HEK293 (cell line): ENCODE data around the gene CD109.
"Not testable (repeated sequence)": the region's sequence is repeated elsewhere in the genome, so short reads cannot be mapped to it uniquely, and the experiment has no call there.

Source experiments
- CTCF ChIA-PET: fragments of 350-600 bp; formaldehyde crosslinking; extraction: SDS; loops from one replicate; lab custom pipeline; 2021; ENCODE audit warnings: antibody characterized with exemption; lab: Yijun Ruan, JAX
- POLR2A ChIA-PET: fragments of 300-600 bp; formaldehyde crosslinking; extraction: SDS; loops from one replicate; lab custom pipeline; 2020; ENCODE audit warnings: antibody characterized with exemption, inconsistent platforms; lab: Yijun Ruan, JAX
- H3K27ac ChIP-seq: fragments of 200-500 bp; sonication (Bioruptor generic); 2 replicates; pipeline ENCODE4 v1.5.1; 2014; ENCODE audit warnings: low read depth, low read length, control low read depth, inconsistent platforms; ENCODE audit errors: extremely low read depth
- H3K36me3 ChIP-seq, 2 experiments: fragments of 200-500 bp in 1 of 2; sonication (Bioruptor generic) in 1 of 2; 1 replicate in 1 of 2; 2 replicates in 1 of 2; pipeline ENCODE4 v1.5.1; 2014 to 2017; ENCODE audit warnings: inconsistent platforms in 2 of 2, low read length in 2 of 2; ENCODE audit not compliant: control insufficient read depth in 2 of 2, insufficient read depth in 1 of 2
- H3K4me1 ChIP-seq: fragments of 200-500 bp; sonication (Bioruptor generic); 2 replicates; pipeline ENCODE4 v1.5.1; 2014; ENCODE audit warnings: mild to moderate bottlenecking, low read length, inconsistent platforms; ENCODE audit not compliant: control insufficient read depth, insufficient read depth
- H3K4me3 ChIP-seq: 2 replicates; pipeline ENCODE4 v1.5.1; 2011; ENCODE audit warnings: low read depth, mild to moderate bottlenecking, control low read depth, low read length, moderate library complexity
- H3K9me3 ChIP-seq: fragments of 200-500 bp; sonication (Bioruptor generic); 2 replicates; pipeline ENCODE4 v1.5.1; 2014; ENCODE audit warnings: low read depth, low read length, inconsistent platforms; ENCODE audit not compliant: control insufficient read depth, insufficient read depth
- CTCF ChIP-seq: fragments of 450-650 bp; formaldehyde crosslinking; IDR thresholded peaks from 2 replicates; pipeline ENCODE4 v1.5.1; 2016; ENCODE audit warnings: missing biosample characterization, missing genetic modification characterization
- ELK4 ChIP-seq: IDR thresholded peaks from 2 replicates; pipeline ENCODE4 v1.6.1; 2011; ENCODE audit warnings: mild to moderate bottlenecking, low read depth, low read length, borderline replicate concordance
- HIC1 ChIP-seq: fragments of 450-650 bp; formaldehyde crosslinking; IDR thresholded peaks from 2 replicates; pipeline ENCODE4 v1.5.1; 2016; ENCODE audit warnings: missing biosample characterization, missing genetic modification characterization
- IKZF3 ChIP-seq: fragments of 450-650 bp; IDR thresholded peaks from 2 replicates; pipeline ENCODE4 v1.5.0; 2018; ENCODE audit warnings: missing biosample characterization, mild to moderate bottlenecking, missing genetic modification characterization, moderate library complexity
- KLF9 ChIP-seq: fragments of 450-650 bp; formaldehyde crosslinking; IDR thresholded peaks from 2 replicates; pipeline ENCODE4 v1.5.1; 2016; ENCODE audit warnings: missing biosample characterization, missing genetic modification characterization, low read depth
- SETDB1 ChIP-seq: IDR thresholded peaks from one replicate; pipeline ENCODE4 v1.6.1; 2017; ENCODE audit warnings: mild to moderate bottlenecking, low read length, moderate library complexity, mixed read lengths; ENCODE audit not compliant: insufficient read length
- SP3 ChIP-seq: fragments of 450-650 bp; formaldehyde crosslinking; IDR thresholded peaks from 2 replicates; pipeline ENCODE4 v1.5.1; 2016; ENCODE audit warnings: missing biosample characterization, missing genetic modification characterization
- TRIM28 ChIP-seq: IDR thresholded peaks from 2 replicates; pipeline ENCODE4 v1.6.1; 2011; ENCODE audit warnings: low read length, control low read depth, borderline replicate concordance
- ZEB2 ChIP-seq: fragments of 450-650 bp; formaldehyde crosslinking; IDR thresholded peaks from 2 replicates; pipeline ENCODE4 v1.5.1; 2016; ENCODE audit warnings: missing biosample characterization, missing genetic modification characterization
- ZFP37 ChIP-seq: fragments of 450-650 bp; formaldehyde crosslinking; IDR thresholded peaks from 2 replicates; pipeline ENCODE4 v1.5.1; 2016; ENCODE audit warnings: missing biosample characterization, missing genetic modification characterization
- ZNF2 ChIP-seq: fragments of 450-650 bp; formaldehyde crosslinking; IDR thresholded peaks from 2 replicates; pipeline ENCODE4 v1.5.1; 2016; ENCODE audit warnings: missing biosample characterization, missing genetic modification characterization
- ZNF214 ChIP-seq: fragments of 450-650 bp; formaldehyde crosslinking; IDR thresholded peaks from 2 replicates; pipeline ENCODE4 v1.5.1; 2017; ENCODE audit warnings: missing biosample characterization, mild to moderate bottlenecking, missing genetic modification characterization, borderline replicate concordance
- ZNF221 ChIP-seq: fragments of 450-650 bp; formaldehyde crosslinking; IDR thresholded peaks from 2 replicates; pipeline ENCODE4 v1.5.1; 2017; ENCODE audit warnings: missing biosample characterization, missing genetic modification characterization, borderline replicate concordance
- ZNF324 ChIP-seq: fragments of 450-650 bp; formaldehyde crosslinking; IDR thresholded peaks from 2 replicates; pipeline ENCODE4 v1.5.1; 2016; ENCODE audit warnings: missing biosample characterization, missing genetic modification characterization
- ZNF350 ChIP-seq: fragments of 450-650 bp; formaldehyde crosslinking; IDR thresholded peaks from 2 replicates; pipeline ENCODE4 v1.5.0; 2017; ENCODE audit warnings: missing biosample characterization, mild to moderate bottlenecking, missing genetic modification characterization
- ZNF366 ChIP-seq: fragments of 450-650 bp; formaldehyde crosslinking; conservative IDR thresholded peaks from 2 replicates; pipeline ENCODE4 v1.5.1; 2016; ENCODE audit warnings: missing biosample characterization, missing genetic modification characterization
- ZNF398 ChIP-seq: fragments of 450-650 bp; formaldehyde crosslinking; IDR thresholded peaks from 2 replicates; pipeline ENCODE4 v1.5.1; 2017; ENCODE audit warnings: missing biosample characterization, missing genetic modification characterization
- ZNF48 ChIP-seq: fragments of 450-650 bp; formaldehyde crosslinking; IDR thresholded peaks from 2 replicates; pipeline ENCODE4 v1.5.1; 2016; ENCODE audit warnings: missing biosample characterization, missing genetic modification characterization
- ZNF580 ChIP-seq: fragments of 450-650 bp; formaldehyde crosslinking; IDR thresholded peaks from 2 replicates; pipeline ENCODE4 v1.5.1; 2016; ENCODE audit warnings: missing biosample characterization, missing genetic modification characterization
- ZNF585B ChIP-seq: fragments of 450-650 bp; formaldehyde crosslinking; IDR thresholded peaks from 2 replicates; pipeline ENCODE4 v1.5.1; 2016; ENCODE audit warnings: missing biosample characterization, missing genetic modification characterization
- ZNF629 ChIP-seq: fragments of 450-650 bp; formaldehyde crosslinking; IDR thresholded peaks from 2 replicates; pipeline ENCODE4 v1.5.1; 2017; ENCODE audit warnings: missing biosample characterization, missing genetic modification characterization
- ZNF654 ChIP-seq: fragments of 450-650 bp; formaldehyde crosslinking; IDR thresholded peaks from 2 replicates; pipeline ENCODE4 v1.5.1; 2016; ENCODE audit warnings: low read depth, missing biosample characterization, missing genetic modification characterization
- ZNF660 ChIP-seq: fragments of 450-650 bp; IDR thresholded peaks from 2 replicates; pipeline ENCODE4 v1.5.1; 2018; ENCODE audit warnings: missing biosample characterization, mild to moderate bottlenecking, missing genetic modification characterization
- ZNF837 ChIP-seq: fragments of 450-650 bp; formaldehyde crosslinking; IDR thresholded peaks from 2 replicates; pipeline ENCODE4 v1.5.1; 2016; ENCODE audit warnings: missing biosample characterization, missing genetic modification characterization
- ZSCAN30 ChIP-seq: fragments of 450-650 bp; IDR thresholded peaks from 2 replicates; pipeline ENCODE4 v1.5.1; 2018; ENCODE audit warnings: missing biosample characterization, mild to moderate bottlenecking, missing genetic modification characterization, moderate library complexity
- ZSCAN4 ChIP-seq: fragments of 450-650 bp; formaldehyde crosslinking; IDR thresholded peaks from 2 replicates; pipeline ENCODE4 v1.5.1; 2017; ENCODE audit warnings: missing biosample characterization, missing genetic modification characterization
- ZXDB ChIP-seq: fragments of 450-650 bp; formaldehyde crosslinking; IDR thresholded peaks from 2 replicates; pipeline ENCODE4 v1.5.1; 2016; ENCODE audit warnings: missing biosample characterization, missing genetic modification characterization

CD109 gene

GRCh38 chr6:73803562-73804241 is 107.7 kb downstream of the CD109 start:
- Histone ChIP-seq H3K9me3 (no peaks in the 10 kb centered on the region), H3K4me1 (0 out of 2 replicates have a peak, but pooled peaks cover 2% of the 10 kb centered on the region), H3K27ac (no peak overlapping the region), H3K36me3 (no peaks in the 10 kb centered on the region), H3K4me3 (no peak overlapping the region)
- ChIA-PET CTCF (interaction anchor here (0.6 to 3.0 kb wide), 30 partner anchors 9 to 1448 kb away, joined by 3 to 20 read pairs (median 3); no protein-coding TSS in a partner anchor), POLR2A (no interaction called here)
- 0 out of 2 replicates have a peak, but pooled peaks have one; percentile 12 for TF ChIP-seq ZNF366
- TF ChIP-seq ZEB2 = peak; percentile 34; the same call in 1 of the 2 replicates
- TF ChIP-seq ZNF324 = 0 out of 2 replicates have a peak, but pooled peaks have one; percentile 28
- no peak for TF ChIP-seq KLF9 (tag by site-specific recombination)
- TF ChIP-seq SP3 (tag by site-specific recombination) = 0 out of 2 replicates have a peak, but pooled peaks have one; percentile 10
- TF ChIP-seq TRIM28 = peak; percentile 83; the same call in 1 of the 2 replicates
- peak; percentile 100 for TF ChIP-seq ZFP37 (tag by site-specific recombination)
- 0 out of 2 replicates have a peak, but pooled peaks have one; percentile 36 for TF ChIP-seq ZSCAN30
- TF ChIP-seq ZSCAN4 (tag by site-specific recombination) = peak; percentile 93
- TF ChIP-seq ZNF580 = 0 out of 2 replicates have a peak, but pooled peaks have one; percentile 26
- TF ChIP-seq ZNF629 (tag by site-specific recombination) = 0 out of 2 replicates have a peak, but pooled peaks have one; percentile 16
- peak; percentile 80; the same call in 1 of the 2 replicates for TF ChIP-seq HIC1 (tag by site-specific recombination)
- TF ChIP-seq SETDB1 = peak; percentile 43
- no peak for TF ChIP-seq ZNF48 (tag by site-specific recombination)
- TF ChIP-seq CTCF (tag by site-specific recombination) = 0 out of 2 replicates have a peak, but pooled peaks have one; percentile 30
- TF ChIP-seq ZNF2 (tag by site-specific recombination) = peak; percentile 54; the same call in 1 of the 2 replicates
- 0 out of 2 replicates have a peak, but pooled peaks have one; percentile 37 for TF ChIP-seq ZNF398 (tag by site-specific recombination)
- no peak for TF ChIP-seq ZNF837 (tag by site-specific recombination)
- TF ChIP-seq ELK4 = no peak
- TF ChIP-seq ZNF350 (tag by site-specific recombination) = peak; percentile 17; the same call in 1 of the 2 replicates
- TF ChIP-seq ZNF660 (tag by site-specific recombination) = 0 out of 2 replicates have a peak, but pooled peaks have one; percentile 41
- no peak for TF ChIP-seq ZNF585B (tag by site-specific recombination)
- no peak for TF ChIP-seq ZNF214 (tag by site-specific recombination)
- peak; percentile 30; the same call in 1 of the 2 replicates for TF ChIP-seq IKZF3 (tag by site-specific recombination)
- TF ChIP-seq ZXDB (tag by site-specific recombination) = peak; percentile 44; the same call in 1 of the 2 replicates
- TF ChIP-seq ZNF221 (tag by site-specific recombination) = no peak
- TF ChIP-seq ZNF654 = peak; percentile 40

GRCh38 chr6:73805221-73805620 is 109.2 kb downstream of the CD109 start:
- H3K27ac ChIP-seq, POLR2A ChIA-PET, H3K4me3 ChIP-seq, H3K36me3 ChIP-seq, H3K4me1 ChIP-seq, H3K9me3 ChIP-seq: not testable (repeated sequence)
- CTCF ChIA-PET = interaction anchor here (0.6 to 3.0 kb wide), 9 partner anchors 8 to 108 kb away, joined by 3 to 20 read pairs (median 5); no protein-coding TSS in a partner anchor
